ENCODE results near the gene BMPR1B.

BMPR1B gene

DNA sequence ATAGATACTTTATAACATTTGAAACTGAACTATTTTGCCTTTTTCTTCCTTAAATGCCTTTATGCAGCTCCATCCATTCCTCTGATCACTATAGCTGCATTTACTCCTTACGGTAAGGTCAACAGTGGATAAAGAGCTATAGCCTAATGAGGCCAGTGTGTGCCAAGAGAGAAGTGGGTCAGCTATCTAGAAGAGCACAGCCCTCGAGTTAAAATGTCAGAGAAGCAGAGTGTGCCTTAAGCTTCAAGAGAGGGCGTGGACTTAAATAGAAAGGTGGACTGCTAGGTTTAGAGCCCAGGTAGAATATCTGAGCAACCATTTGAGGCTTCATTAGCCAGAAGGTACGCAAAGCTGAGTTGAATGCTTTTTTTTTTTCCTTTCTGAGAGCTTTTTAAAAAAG is 347.4 kb downstream of the BMPR1B start:
- TF ChIP-seq TAF1 (IDR thresholded peaks at IDR 0.05; ENCODE audit: borderline replicate concordance, insufficient read depth, low read length) (no peak), FOXP2 (optimal IDR thresholded peaks at IDR 0.05; ENCODE audit: borderline replicate concordance, extremely low read depth, extremely low read length, insufficient read depth) (no peak), SIN3A (IDR thresholded peaks at IDR 0.05; ENCODE audit: borderline replicate concordance, insufficient read depth, low read length) (no peak), POLR2AphosphoS5 (IDR thresholded peaks at IDR 0.05; ENCODE audit: low read depth, low read length) (no peak)
- TF ChIP-seq, protein P1, sequence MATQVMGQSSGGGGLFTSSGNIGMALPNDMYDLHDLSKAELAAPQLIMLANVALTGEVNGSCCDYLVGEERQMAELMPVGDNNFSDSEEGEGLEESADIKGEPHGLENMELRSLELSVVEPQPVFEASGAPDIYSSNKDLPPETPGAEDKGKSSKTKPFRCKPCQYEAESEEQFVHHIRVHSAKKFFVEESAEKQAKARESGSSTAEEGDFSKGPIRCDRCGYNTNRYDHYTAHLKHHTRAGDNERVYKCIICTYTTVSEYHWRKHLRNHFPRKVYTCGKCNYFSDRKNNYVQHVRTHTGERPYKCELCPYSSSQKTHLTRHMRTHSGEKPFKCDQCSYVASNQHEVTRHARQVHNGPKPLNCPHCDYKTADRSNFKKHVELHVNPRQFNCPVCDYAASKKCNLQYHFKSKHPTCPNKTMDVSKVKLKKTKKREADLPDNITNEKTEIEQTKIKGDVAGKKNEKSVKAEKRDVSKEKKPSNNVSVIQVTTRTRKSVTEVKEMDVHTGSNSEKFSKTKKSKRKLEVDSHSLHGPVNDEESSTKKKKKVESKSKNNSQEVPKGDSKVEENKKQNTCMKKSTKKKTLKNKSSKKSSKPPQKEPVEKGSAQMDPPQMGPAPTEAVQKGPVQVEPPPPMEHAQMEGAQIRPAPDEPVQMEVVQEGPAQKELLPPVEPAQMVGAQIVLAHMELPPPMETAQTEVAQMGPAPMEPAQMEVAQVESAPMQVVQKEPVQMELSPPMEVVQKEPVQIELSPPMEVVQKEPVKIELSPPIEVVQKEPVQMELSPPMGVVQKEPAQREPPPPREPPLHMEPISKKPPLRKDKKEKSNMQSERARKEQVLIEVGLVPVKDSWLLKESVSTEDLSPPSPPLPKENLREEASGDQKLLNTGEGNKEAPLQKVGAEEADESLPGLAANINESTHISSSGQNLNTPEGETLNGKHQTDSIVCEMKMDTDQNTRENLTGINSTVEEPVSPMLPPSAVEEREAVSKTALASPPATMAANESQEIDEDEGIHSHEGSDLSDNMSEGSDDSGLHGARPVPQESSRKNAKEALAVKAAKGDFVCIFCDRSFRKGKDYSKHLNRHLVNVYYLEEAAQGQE (IDR thresholded peaks at IDR 0.05; ENCODE audit: insufficient read depth in 1 of 2, low read depth in 2 of 2, low read length in 2 of 2): no peak

DNA sequence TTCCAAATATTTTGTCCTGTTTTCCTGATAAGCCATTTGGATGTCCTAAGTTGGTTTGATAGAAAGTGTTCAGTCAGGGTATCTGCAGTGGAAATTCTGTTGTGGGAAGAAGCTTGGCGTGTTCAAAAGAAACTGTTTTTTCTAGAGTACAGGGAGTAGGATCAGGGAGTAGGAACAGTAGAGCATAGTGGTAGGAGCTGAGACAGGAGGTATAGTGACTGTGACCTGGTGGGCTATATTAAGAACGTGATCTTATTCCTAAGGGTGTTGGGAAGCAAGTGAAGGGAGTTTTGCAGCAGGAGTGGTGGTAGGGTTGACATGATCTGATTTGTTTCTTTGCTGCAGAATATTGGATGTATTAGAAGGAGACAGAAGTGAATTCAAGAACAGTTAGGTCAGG is 348.2 kb downstream of the BMPR1B start:
- TF ChIP-seq FOXP2 (optimal IDR thresholded peaks at IDR 0.05; ENCODE audit: borderline replicate concordance, extremely low read depth, extremely low read length, insufficient read depth) (no peak), TAF1 (IDR thresholded peaks at IDR 0.05; ENCODE audit: borderline replicate concordance, insufficient read depth, low read length) (no peak), SIN3A (IDR thresholded peaks at IDR 0.05; ENCODE audit: borderline replicate concordance, insufficient read depth, low read length) (no peak), POLR2AphosphoS5 (IDR thresholded peaks at IDR 0.05; ENCODE audit: low read depth, low read length) (no peak)
- TF ChIP-seq, protein P1 (IDR thresholded peaks at IDR 0.05; ENCODE audit: insufficient read depth in 1 of 2, low read depth in 2 of 2, low read length in 2 of 2): no peak

DNA sequence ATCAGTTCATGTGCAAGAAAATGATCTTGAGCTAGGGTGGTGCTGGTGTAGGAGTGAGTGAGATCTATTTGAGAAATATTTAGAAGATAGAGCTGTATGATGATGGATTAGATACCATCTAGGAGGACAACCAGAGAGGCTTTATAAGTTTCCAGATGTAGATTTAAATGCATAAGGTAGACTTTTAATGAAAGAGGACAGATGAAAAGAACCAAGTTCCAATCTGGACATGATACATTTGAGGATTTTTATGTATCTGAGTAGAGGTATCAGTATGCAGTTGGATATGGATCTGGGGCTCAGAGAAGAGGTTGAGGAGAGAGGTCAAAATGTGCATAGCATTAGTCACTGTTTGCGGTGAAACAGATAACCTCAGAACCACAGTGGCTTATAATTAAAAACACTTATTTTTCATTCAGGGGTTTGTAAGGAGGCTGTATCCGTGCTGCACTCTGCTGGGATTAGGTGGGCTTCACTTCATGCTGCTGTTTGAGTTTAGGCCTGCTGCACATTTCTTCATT is 348.7 kb downstream of the BMPR1B start:
- TF ChIP-seq TAF1 (IDR thresholded peaks at IDR 0.05; ENCODE audit: borderline replicate concordance, insufficient read depth, low read length) (no peak), FOXP2 (optimal IDR thresholded peaks at IDR 0.05; ENCODE audit: borderline replicate concordance, extremely low read depth, extremely low read length, insufficient read depth) (no peak)
- TF ChIP-seq, protein P1 (IDR thresholded peaks at IDR 0.05; ENCODE audit: insufficient read depth in 1 of 2, low read depth in 2 of 2, low read length in 2 of 2): no peak

DNA sequence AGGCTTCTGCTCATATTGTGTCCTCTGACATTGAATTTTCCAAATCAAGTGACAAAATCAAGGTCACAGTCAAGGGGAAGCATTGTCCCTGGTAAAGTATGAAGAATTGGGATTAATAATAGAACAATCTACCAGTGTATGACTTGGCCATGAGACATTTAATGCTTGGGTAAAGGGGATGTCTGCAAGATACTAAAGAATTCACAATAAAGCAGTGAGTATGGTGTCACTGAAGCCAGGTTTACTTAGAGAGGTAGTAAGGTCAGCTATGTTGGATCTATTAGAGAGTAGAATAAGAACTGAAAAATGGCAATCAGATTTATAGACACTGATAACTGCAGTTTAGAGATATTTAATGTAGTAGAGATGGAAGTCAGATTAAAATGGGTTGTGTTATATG is 349.2 kb downstream of the BMPR1B start:
- no peak for TF ChIP-seq FOXP2 (optimal IDR thresholded peaks at IDR 0.05; ENCODE audit: borderline replicate concordance, extremely low read depth, extremely low read length, insufficient read depth)
- TF ChIP-seq POLR2AphosphoS5 (IDR thresholded peaks at IDR 0.05; ENCODE audit: low read depth, low read length): no peak
- no peak for TF ChIP-seq SIN3A (IDR thresholded peaks at IDR 0.05; ENCODE audit: borderline replicate concordance, insufficient read depth, low read length)
- TF ChIP-seq, protein P1 (IDR thresholded peaks at IDR 0.05; ENCODE audit: insufficient read depth in 1 of 2, low read depth in 2 of 2, low read length in 2 of 2): no peak
- no peak for TF ChIP-seq TAF1 (IDR thresholded peaks at IDR 0.05; ENCODE audit: borderline replicate concordance, insufficient read depth, low read length)

DNA sequence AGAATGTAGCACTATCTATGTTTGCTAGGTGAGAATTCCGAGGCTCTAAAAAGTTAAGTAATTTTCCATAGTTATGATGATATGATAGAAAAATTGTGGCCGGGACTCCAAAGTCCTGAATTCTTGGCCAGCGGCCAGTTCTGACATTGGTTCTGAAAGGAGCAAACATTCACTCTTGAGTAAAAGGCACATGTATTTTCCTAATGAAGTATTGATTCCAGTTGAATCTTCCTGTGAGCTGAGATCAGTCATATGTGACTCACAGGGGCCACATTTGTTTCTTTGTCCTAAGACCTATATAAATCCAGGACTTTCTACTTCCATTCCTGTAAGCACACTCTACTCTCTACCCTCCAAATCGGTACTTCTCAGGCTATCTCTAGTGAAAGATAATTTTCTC is 349.9 kb downstream of the BMPR1B start:
- TF ChIP-seq TAF1 (IDR thresholded peaks at IDR 0.05; ENCODE audit: borderline replicate concordance, insufficient read depth, low read length) (no peak), SIN3A (IDR thresholded peaks at IDR 0.05; ENCODE audit: borderline replicate concordance, insufficient read depth, low read length) (no peak), FOXP2 (optimal IDR thresholded peaks at IDR 0.05; ENCODE audit: borderline replicate concordance, extremely low read depth, extremely low read length, insufficient read depth) (no peak), POLR2AphosphoS5 (IDR thresholded peaks at IDR 0.05; ENCODE audit: low read depth, low read length) (no peak)
- TF ChIP-seq, protein P1 (IDR thresholded peaks at IDR 0.05; ENCODE audit: insufficient read depth in 1 of 2, low read depth in 2 of 2, low read length in 2 of 2): no peak

All from PFSK-1 (cell line).